HCT116 (cell line): ENCODE results near the gene PRCC. TPM values are rescaled to one million over a fixed set of nuclear protein-coding genes. Genes with fewer than 3 reads are reported as not detected.

Experiments
- ATAC-seq: fragments of 200-7000 bp; cut with Tn5 transposase; 2 replicates; pipeline ENCODE4 v1.9.1; 2020; ENCODE audit warnings: mild to moderate bottlenecking, moderate library complexity
- BruUV-seq: library from RNA; stranded (reverse); fragments of 400-500 nt; replicated peaks from 2 replicates; lab custom pipeline; 2021; lab: Mats Ljungman, UMichigan
- CTCF ChIA-PET: fragments of 300-600 bp; sonication (Branson Sonifier 250); formaldehyde crosslinking; loops from one replicate; lab custom pipeline; 2021; ENCODE audit warnings: antibody characterized with exemption; lab: Charles Lee
- POLR2A ChIA-PET: fragments of 300-600, 350-600 bp; sonication (Branson Sonifier 250); formaldehyde crosslinking; loops from one replicate; lab custom pipeline; 2021; ENCODE audit warnings: antibody characterized with exemption; lab: Charles Lee
- RAD21 ChIA-PET, 2 experiments: fragments of 300-600 bp; sonication (Branson Sonifier 250); formaldehyde crosslinking; loops; one replicate each; lab custom pipeline; 2023; ENCODE audit warnings: low total read pairs in 2 of 2; ENCODE audit not compliant: uncharacterized antibody in 2 of 2, unreplicated experiment in 2 of 2, low non-redundant PET in 1 of 2; lab: Charles Lee
- DNase-seq: peaks from one replicate; pipeline ENCODE4 v3.0.0-alpha.2; 2010; ENCODE audit warnings: low read depth, low spot score
- H2AFZ ChIP-seq: fragments of 200-600 bp; shearing (Covaris generic), sonication (generic); 2 replicates; pipeline ENCODE4 v1.6.1; 2017; ENCODE audit warnings: low read depth, mixed run types, mixed read lengths, antibody characterized with exemption, low read length; ENCODE audit not compliant: poor library complexity, severe bottlenecking
- H3K27ac ChIP-seq: 2 replicates; pipeline ENCODE4 v1.5.1; 2012; ENCODE audit warnings: low read depth, low read length
- H3K27me3 ChIP-seq: fragments of 200-600 bp; sonication (generic); 2 replicates; pipeline ENCODE4 v1.6.1; 2016; ENCODE audit warnings: mixed run types, low read length, mixed read lengths; ENCODE audit not compliant: insufficient read depth
- H3K36me3 ChIP-seq, 2 experiments: fragments of 200-500 bp in 1 of 2; fragments of 200-600 bp in 1 of 2; sonication (Bioruptor generic) in 1 of 2; sonication (generic) in 1 of 2; 2 replicates each; pipeline versions ENCODE4 v1.5.1 to v1.6.1; 2014 to 2016; ENCODE audit warnings: low read length in 2 of 2, inconsistent platforms in 1 of 2, mixed read lengths in 1 of 2, mixed run types in 1 of 2; ENCODE audit not compliant: insufficient read depth in 2 of 2, control insufficient read depth in 1 of 2
- H3K4me1 ChIP-seq, 2 experiments: fragments of 200-600 bp in 1 of 2; sonication (generic) in 1 of 2; 2 replicates each; pipeline versions ENCODE4 v1.5.1 to v1.6.1; 2012 to 2017; ENCODE audit warnings: low read length in 2 of 2, inconsistent platforms in 1 of 2, mild to moderate bottlenecking in 1 of 2, mixed read lengths in 1 of 2, mixed run types in 1 of 2, moderate library complexity in 1 of 2; ENCODE audit not compliant: insufficient read depth in 2 of 2, control insufficient read depth in 1 of 2
- H3K4me2 ChIP-seq: fragments of 200-600 bp; sonication (generic); 2 replicates; pipeline ENCODE4 v1.6.1; 2017; ENCODE audit warnings: mixed run types, low read length, mixed read lengths
- H3K4me3 ChIP-seq, 2 experiments: fragments of 200-600 bp in 1 of 2; sonication (generic) in 1 of 2; replicated peaks in 1 of 2; 2 replicates each; pipeline ENCODE4 v1.5.1; 2011 to 2016; ENCODE audit warnings: low read length in 2 of 2, control low read depth in 1 of 2, low read depth in 1 of 2, mild to moderate bottlenecking in 1 of 2, mixed read lengths in 1 of 2, mixed run types in 1 of 2
- H3K79me2 ChIP-seq: fragments of 200-600 bp; sonication (generic); 2 replicates; pipeline ENCODE4 v1.6.1; 2017; ENCODE audit warnings: mild to moderate bottlenecking, mixed run types, low read length, moderate library complexity, mixed read lengths; ENCODE audit not compliant: insufficient read depth
- H3K9ac ChIP-seq: fragments of 200-600 bp; sonication (generic); 2 replicates; pipeline ENCODE4 v1.6.1; 2016; ENCODE audit warnings: low read length, mixed read lengths
- H3K9me2 ChIP-seq: fragments of 200-600 bp; sonication (generic), shearing (Covaris generic); 2 replicates; pipeline ENCODE4 v1.6.1; 2017; ENCODE audit warnings: mixed run types, mild to moderate bottlenecking, moderate library complexity; ENCODE audit not compliant: insufficient read depth
- H3K9me3 ChIP-seq, 2 experiments: fragments of 200-500 bp in 1 of 2; fragments of 200-600 bp in 1 of 2; sonication (Bioruptor generic) in 1 of 2; sonication (generic) in 1 of 2; 2 replicates each; pipeline ENCODE4 v1.6.1; 2014 to 2017; ENCODE audit warnings: low read length in 2 of 2, mixed read lengths in 2 of 2, inconsistent platforms in 1 of 2, low read depth in 1 of 2, mild to moderate bottlenecking in 1 of 2, mixed run types in 1 of 2, moderate library complexity in 1 of 2; ENCODE audit not compliant: control insufficient read depth in 1 of 2, insufficient read depth in 1 of 2
- H4K20me1 ChIP-seq: fragments of 200-600 bp; sonication (generic), shearing (Covaris generic); 2 replicates; pipeline ENCODE4 v1.6.1; 2017; ENCODE audit warnings: mixed run types, mild to moderate bottlenecking, moderate library complexity; ENCODE audit not compliant: insufficient read depth
- CBX3 ChIP-seq: IDR thresholded peaks from 2 replicates; pipeline ENCODE4 v1.6.1; 2012; ENCODE audit warnings: low read depth
- CTCF ChIP-seq, 3 experiments: fragments of 200-600 bp in 1 of 3; sonication (generic) in 1 of 3; IDR thresholded peaks in 2 of 3; conservative IDR thresholded peaks in 1 of 3; 2 replicates each; pipeline ENCODE4 v1.5.1; 2012 to 2017; ENCODE audit warnings: low read depth in 2 of 3, low read length in 2 of 3, antibody characterized with exemption in 1 of 3, borderline replicate concordance in 1 of 3, control low read depth in 1 of 3, mild to moderate bottlenecking in 1 of 3, mixed read lengths in 1 of 3, mixed run types in 1 of 3, moderate library complexity in 1 of 3; ENCODE audit not compliant: insufficient read depth in 1 of 3
- EGR1 ChIP-seq: IDR thresholded peaks from 2 replicates; pipeline ENCODE4 v1.6.1; 2012; ENCODE audit warnings: low read depth
- ELF1 ChIP-seq: IDR thresholded peaks from 2 replicates; pipeline ENCODE4 v1.6.1; 2012; ENCODE audit warnings: low read depth, borderline replicate concordance
- EZH2 ChIP-seq: fragments of 200-600 bp; sonication (generic); IDR thresholded peaks from 2 replicates; pipeline ENCODE4 v1.6.1; 2017; ENCODE audit warnings: antibody characterized with exemption, mixed run types
- EZH2phosphoT487 ChIP-seq: fragments of 200-600 bp; IDR thresholded peaks from 2 replicates; pipeline ENCODE4 v1.6.1; 2018; ENCODE audit warnings: antibody characterized with exemption, borderline replicate concordance
- FOSL1 ChIP-seq: IDR thresholded peaks from 2 replicates; pipeline ENCODE4 v1.6.1; 2012; ENCODE audit warnings: low read depth
- POLR2A ChIP-seq: IDR thresholded peaks from 2 replicates; pipeline ENCODE4 v1.7.0; 2011; ENCODE audit warnings: borderline replicate concordance; ENCODE audit not compliant: insufficient read depth, insufficient read length; ENCODE audit errors: extremely low read depth
- REST ChIP-seq: IDR thresholded peaks from 2 replicates; pipeline ENCODE4 v1.6.1; 2012; ENCODE audit warnings: low read depth
- SIN3A ChIP-seq: IDR thresholded peaks from 2 replicates; pipeline ENCODE4 v1.6.1; 2012; ENCODE audit warnings: low read depth
- SP1 ChIP-seq: IDR thresholded peaks from 2 replicates; pipeline ENCODE4 v1.6.1; 2012; ENCODE audit warnings: low read depth
- TCF7L2 ChIP-seq: IDR thresholded peaks from 2 replicates; pipeline ENCODE4 v1.7.0; 2011; ENCODE audit warnings: borderline replicate concordance, inconsistent platforms; ENCODE audit not compliant: insufficient read depth, insufficient read length; ENCODE audit errors: extremely low read depth
- YY1 ChIP-seq: IDR thresholded peaks from 2 replicates; pipeline ENCODE4 v1.6.1; 2011; ENCODE audit warnings: low read length, low read depth, moderate library complexity, mild to moderate bottlenecking; ENCODE audit not compliant: insufficient replicate concordance; ENCODE audit errors: extremely low read depth
- ZBTB33 ChIP-seq: IDR thresholded peaks from 2 replicates; pipeline ENCODE4 v1.6.1; 2011; ENCODE audit warnings: mild to moderate bottlenecking, low read length, moderate library complexity; ENCODE audit not compliant: insufficient replicate concordance; ENCODE audit errors: extremely low read depth
- ZFX ChIP-seq: fragments of 450-650 bp; IDR thresholded peaks from 2 replicates; pipeline ENCODE4 v1.6.1; 2017
- intact Hi-C: fragments of 100-400 bp; cut with micrococcal nuclease; formaldehyde crosslinking; loops from 2 replicates; pipeline ENCODE4 v1.10.0; 2022
- total RNA-seq: library from RNA; stranded (reverse); gene quantifications from one replicate; pipeline ENCODE4 v1.2.1, GENCODE V29; 2021; ENCODE audit not compliant: unreplicated experiment

Gene PRCC
- total RNA-seq, 1 experiment from 2014 or later: 78.1 TPM

GRCh38 chr1:156786640-156787039 lies 19.3 kb downstream of the PRCC start:
- Histone ChIP-seq H2AFZ (no peak overlapping the region), H4K20me1 (no peaks in the 10 kb centered on the region), H3K9ac (no peak overlapping the region), H3K27ac (no peak overlapping the region), H3K4me1 (no peaks in the 10 kb centered on the region), H3K9me2 (no peaks in the 10 kb centered on the region), H3K9me3 (no peaks in the 10 kb centered on the region), H3K79me2 (peaks cover 75% of the 10 kb centered on the region), H3K27me3 (no peaks in the 10 kb centered on the region), H3K4me2 (no peak overlapping the region), H3K36me3 (peaks cover 31 to 46% of the 10 kb centered on the region in 2 experiments), H3K4me3 (no peak overlapping the region)
- ATAC-seq: no peak
- BruUV-seq: no TSS peak
- DNase-seq: no peak
- CTCF ChIA-PET: no interaction called here
- intact Hi-C loops: no loop called here
- RAD21 ChIA-PET: no interaction called here
- POLR2A ChIA-PET: no interaction called here
- no peak for TF ChIP-seq SIN3A
- TF ChIP-seq EGR1: no peak
- no peak for TF ChIP-seq REST
- no peak for TF ChIP-seq POLR2A
- no peak for TF ChIP-seq CBX3
- no peak for TF ChIP-seq EZH2
- no peak for TF ChIP-seq SP1
- TF ChIP-seq FOSL1: no peak
- no peak for TF ChIP-seq ELF1
- no peak for TF ChIP-seq YY1
- no peak for TF ChIP-seq EZH2phosphoT487
- TF ChIP-seq TCF7L2: no peak
- no peak for TF ChIP-seq CTCF (IDR thresholded peaks at IDR 0.05 in 2 of 3, conservative IDR thresholded peaks at IDR 0.05 in 1 of 3; ENCODE audit: borderline replicate concordance in 1 of 3, insufficient read depth in 1 of 3, low read depth in 2 of 3, low read length in 2 of 3)
- TF ChIP-seq ZFX: no peak
- TF ChIP-seq ZBTB33: no peak
